ENCODE results near the gene ACTC1. TPM values are rescaled to one million over a fixed set of nuclear protein-coding genes. Genes with fewer than 3 reads are reported as not detected.

ACTC1 gene
- total and polyA plus RNA-seq, 2 donors (not counting 3 experiments of a cell fraction or from before 2014, with no cell fraction given) = 1.0 TPM; not detected in 1

DNA sequence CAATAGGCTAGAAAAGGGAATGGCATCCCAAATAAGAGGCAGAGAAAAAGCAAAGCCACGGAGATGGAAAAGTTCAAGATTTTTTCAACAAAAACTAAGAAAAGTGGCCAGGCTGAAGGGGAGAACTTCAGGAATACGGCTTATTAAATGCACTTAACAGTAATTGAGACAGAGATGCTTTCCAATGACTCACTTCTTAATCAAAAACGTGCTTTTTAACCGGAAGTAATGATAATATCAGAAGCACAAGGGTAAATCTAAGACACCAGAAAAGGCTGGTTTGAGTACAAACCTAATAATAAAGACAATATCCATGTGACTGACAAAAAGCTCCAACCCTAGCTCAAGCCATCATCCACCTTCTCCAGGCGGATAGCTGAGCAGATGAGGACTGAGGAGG is 24.8 kb upstream of the ACTC1 start:
- Histone ChIP-seq H3K27ac (ENCODE audit: insufficient read depth, low read depth, low read length) (no peak overlapping the region), H3K9ac (replicated peaks; ENCODE audit: extremely low read depth, insufficient read depth, low read length) (no peak overlapping the region), H3K79me2 (ENCODE audit: control insufficient read depth, insufficient read depth, low read length) (no peaks in the 10 kb centered on the region), H3K27me3 (ENCODE audit: control insufficient read depth in 2 of 2, insufficient read depth in 2 of 2, low read length in 2 of 2) (peaks cover 2 to 15% of the 10 kb centered on the region in 2 experiments), H4K20me1 (replicated peaks; ENCODE audit: control insufficient read depth, extremely low read depth, insufficient read depth, low read length) (no peaks in the 10 kb centered on the region), H2AFZ (ENCODE audit: low read depth, low read length) (no peak overlapping the region), H3K9me1 (replicated peaks; ENCODE audit: control insufficient read depth, extremely low read depth, insufficient read depth, low read length) (no peaks in the 10 kb centered on the region), H3K9me3 (replicated peaks; ENCODE audit: control insufficient read depth, insufficient read depth, low read length) (no peaks in the 10 kb centered on the region), H3K36me3 (ENCODE audit: control insufficient read depth in 2 of 2, extremely low read depth in 1 of 2, insufficient read depth in 2 of 2, low read length in 2 of 2) (no peaks in the 10 kb centered on the region), H3K4me3 (replicated peaks in 1 of 3; ENCODE audit: insufficient read depth in 1 of 3, low read depth in 1 of 3, low read length in 3 of 3) (no peak overlapping the region), H3K4me2 (ENCODE audit: insufficient read depth, low read length) (no peak overlapping the region), H3K4me1 (ENCODE audit: control insufficient read depth, extremely low read depth, insufficient read depth, low read length) (no peaks in the 10 kb centered on the region)
- FAIRE-seq (no peak), DNase-seq (ENCODE audit: low read depth, low spot score) (no peak)
- intact Hi-C loops (cut with micrococcal nuclease) = no loop called here
- no TSS peak for BruUV-seq (replicated peaks)
- dilution Hi-C loops (cut with MboI; ENCODE audit: extremely low pct_ligation_motif_present, low sequenced_read_pairs) = no loop called here
- ChIA-PET CTCF (no interaction called here), POLR2A (no interaction called here)
- TF ChIP-seq, protein P1, sequence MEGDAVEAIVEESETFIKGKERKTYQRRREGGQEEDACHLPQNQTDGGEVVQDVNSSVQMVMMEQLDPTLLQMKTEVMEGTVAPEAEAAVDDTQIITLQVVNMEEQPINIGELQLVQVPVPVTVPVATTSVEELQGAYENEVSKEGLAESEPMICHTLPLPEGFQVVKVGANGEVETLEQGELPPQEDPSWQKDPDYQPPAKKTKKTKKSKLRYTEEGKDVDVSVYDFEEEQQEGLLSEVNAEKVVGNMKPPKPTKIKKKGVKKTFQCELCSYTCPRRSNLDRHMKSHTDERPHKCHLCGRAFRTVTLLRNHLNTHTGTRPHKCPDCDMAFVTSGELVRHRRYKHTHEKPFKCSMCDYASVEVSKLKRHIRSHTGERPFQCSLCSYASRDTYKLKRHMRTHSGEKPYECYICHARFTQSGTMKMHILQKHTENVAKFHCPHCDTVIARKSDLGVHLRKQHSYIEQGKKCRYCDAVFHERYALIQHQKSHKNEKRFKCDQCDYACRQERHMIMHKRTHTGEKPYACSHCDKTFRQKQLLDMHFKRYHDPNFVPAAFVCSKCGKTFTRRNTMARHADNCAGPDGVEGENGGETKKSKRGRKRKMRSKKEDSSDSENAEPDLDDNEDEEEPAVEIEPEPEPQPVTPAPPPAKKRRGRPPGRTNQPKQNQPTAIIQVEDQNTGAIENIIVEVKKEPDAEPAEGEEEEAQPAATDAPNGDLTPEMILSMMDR (IDR thresholded peaks at IDR 0.05; ENCODE audit: extremely low read depth in 1 of 2, insufficient read depth in 1 of 2, low read depth in 1 of 2, low read length in 2 of 2) = no peak
- no peak for TF ChIP-seq POLR2A (IDR thresholded peaks at IDR 0.05; ENCODE audit: low read depth, low read length)
- TF ChIP-seq EZH2 (IDR thresholded peaks at IDR 0.05; ENCODE audit: borderline replicate concordance, low read depth, low read length, severe bottlenecking) = no peak

DNA sequence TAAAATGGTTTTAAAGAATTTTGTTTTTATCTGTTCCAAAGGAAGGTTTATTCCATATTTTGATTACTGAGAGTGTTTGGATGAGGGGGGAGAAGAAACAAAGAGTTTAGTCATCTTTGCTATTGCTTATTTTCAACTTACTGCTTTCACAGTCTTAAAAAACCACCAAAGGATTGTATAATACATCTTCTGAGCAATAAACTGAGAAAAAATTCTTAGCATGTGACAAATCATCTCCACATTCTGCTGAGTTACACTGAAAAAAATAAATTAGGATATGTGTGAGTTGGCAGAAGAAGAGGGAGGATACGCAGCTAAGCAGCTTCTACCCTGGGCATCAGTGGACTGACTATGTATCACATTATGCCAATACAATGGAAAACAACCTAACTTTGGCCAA is 23.2 kb upstream of the ACTC1 start:
- no peaks in the 10 kb centered on the region for H3K79me2 ChIP-seq (ENCODE audit: control insufficient read depth, insufficient read depth, low read length)
- ChIA-PET POLR2A (no interaction called here), CTCF (no interaction called here)
- H3K9me1 ChIP-seq (replicated peaks; ENCODE audit: control insufficient read depth, extremely low read depth, insufficient read depth, low read length) = no peaks in the 10 kb centered on the region
- no peak overlapping the region for H3K9ac ChIP-seq (replicated peaks; ENCODE audit: extremely low read depth, insufficient read depth, low read length)
- H3K4me2 ChIP-seq (ENCODE audit: insufficient read depth, low read length) = no peak overlapping the region
- H3K4me1 ChIP-seq (ENCODE audit: control insufficient read depth, extremely low read depth, insufficient read depth, low read length) = no peaks in the 10 kb centered on the region
- no peaks in the 10 kb centered on the region for H4K20me1 ChIP-seq (replicated peaks; ENCODE audit: control insufficient read depth, extremely low read depth, insufficient read depth, low read length)
- H3K36me3 ChIP-seq (ENCODE audit: control insufficient read depth in 2 of 2, extremely low read depth in 1 of 2, insufficient read depth in 2 of 2, low read length in 2 of 2) = no peaks in the 10 kb centered on the region
- no peak overlapping the region for H3K27ac ChIP-seq (ENCODE audit: insufficient read depth, low read depth, low read length)
- peaks cover 2 to 15% of the 10 kb centered on the region in 2 experiments for H3K27me3 ChIP-seq (ENCODE audit: control insufficient read depth in 2 of 2, insufficient read depth in 2 of 2, low read length in 2 of 2)
- intact Hi-C loops (cut with micrococcal nuclease) = no loop called here
- dilution Hi-C loops (cut with MboI; ENCODE audit: extremely low pct_ligation_motif_present, low sequenced_read_pairs) = no loop called here
- TF ChIP-seq MYC (IDR thresholded peaks at IDR 0.05; ENCODE audit: low read depth, low read length) = no peak
- FAIRE-seq (no peak), DNase-seq (ENCODE audit: low read depth, low spot score) (no peak)
- H2AFZ ChIP-seq (ENCODE audit: low read depth, low read length) = no peak overlapping the region
- H3K9me3 ChIP-seq (replicated peaks; ENCODE audit: control insufficient read depth, insufficient read depth, low read length) = no peaks in the 10 kb centered on the region
- BruUV-seq (replicated peaks) = no TSS peak
- H3K4me3 ChIP-seq (replicated peaks in 1 of 3; ENCODE audit: insufficient read depth in 1 of 3, low read depth in 1 of 3, low read length in 3 of 3) = no peak overlapping the region
